HG03097 (cell line): Measurements from ENCODE around the gene MTFR1L.
"Not testable (repeated sequence)": the region's sequence is repeated elsewhere in the genome, so short reads cannot be mapped to it uniquely, and the experiment has no call there.

ENCODE experiments used
- ATAC-seq: cut with Tn5 transposase; IDR thresholded peaks from one replicate; pipeline ENCODE4 v1.9.1; 2021; ENCODE audit not compliant: unreplicated experiment, low FRiP score

The MTFR1L gene

DNA sequence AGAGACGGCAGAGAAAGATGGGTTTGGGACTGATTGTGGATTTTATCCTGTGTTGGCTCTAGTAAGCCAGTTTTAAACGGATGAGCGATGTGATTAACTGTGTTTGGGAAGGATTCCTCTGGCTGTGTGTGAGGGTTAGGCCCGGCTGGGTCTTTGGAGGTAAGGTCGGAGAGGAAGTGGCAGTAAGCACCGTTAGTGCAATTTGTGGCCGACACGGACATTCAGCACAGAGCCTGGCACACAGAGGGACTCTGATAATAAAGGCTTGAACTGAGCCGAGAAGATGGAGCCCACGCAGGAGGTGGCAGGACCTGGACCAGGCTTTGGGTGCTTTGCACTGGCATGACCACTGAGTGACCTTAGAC is 1.3 kb downstream of the MTFR1L start:
- ATAC-seq = no peak

DNA sequence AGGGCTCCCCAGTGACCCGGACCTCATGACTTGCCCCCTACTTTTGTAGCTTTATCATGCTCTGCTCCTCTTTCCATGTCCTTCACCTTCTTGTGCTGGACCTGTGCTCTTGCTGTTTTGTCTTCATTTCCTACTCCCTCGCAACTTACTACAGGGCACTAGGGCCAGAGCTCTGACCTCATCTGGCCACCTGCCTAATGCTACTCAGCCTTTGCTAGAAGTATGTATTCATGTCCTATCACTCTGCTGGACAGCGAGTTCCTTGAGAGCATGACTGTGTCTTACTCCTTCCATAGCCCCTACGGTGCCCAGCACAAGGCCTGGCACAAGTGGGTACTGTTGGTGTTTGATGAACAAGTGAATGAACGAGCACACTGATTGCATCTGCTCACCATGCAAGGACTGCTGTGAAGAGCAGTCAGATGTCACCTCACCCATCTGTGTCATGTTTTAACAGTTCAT is 1.9 kb downstream of the MTFR1L start:
- no peak for ATAC-seq

DNA sequence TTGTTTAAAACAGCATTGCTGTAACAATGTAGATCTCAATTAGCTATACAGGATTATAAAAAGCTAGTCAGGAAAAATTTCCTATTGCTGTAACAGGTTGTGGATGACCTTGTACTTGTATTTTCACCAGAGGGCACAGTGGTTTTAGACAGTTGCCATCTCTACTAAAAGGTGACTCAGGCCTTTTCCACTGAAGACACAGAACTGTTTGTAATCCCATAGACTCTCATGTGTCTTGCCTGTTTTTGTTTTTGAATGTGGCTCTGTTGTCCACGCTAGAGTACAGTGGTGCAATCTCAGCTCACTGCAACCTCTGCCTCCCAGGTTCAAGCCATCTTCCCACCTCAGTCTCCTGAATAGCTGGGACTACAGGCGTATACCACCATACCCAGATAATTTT is 5.9 kb downstream of the MTFR1L start:
- no peak for ATAC-seq

GRCh38 chr1:25826571-25826970 is 6.8 kb downstream of the MTFR1L start:
- ATAC-seq = no peak

- ATAC-seq = no peak
Observed at GRCh38 chr1:25828491-25828890, 8.7 kb downstream of the MTFR1L start.

DNA sequence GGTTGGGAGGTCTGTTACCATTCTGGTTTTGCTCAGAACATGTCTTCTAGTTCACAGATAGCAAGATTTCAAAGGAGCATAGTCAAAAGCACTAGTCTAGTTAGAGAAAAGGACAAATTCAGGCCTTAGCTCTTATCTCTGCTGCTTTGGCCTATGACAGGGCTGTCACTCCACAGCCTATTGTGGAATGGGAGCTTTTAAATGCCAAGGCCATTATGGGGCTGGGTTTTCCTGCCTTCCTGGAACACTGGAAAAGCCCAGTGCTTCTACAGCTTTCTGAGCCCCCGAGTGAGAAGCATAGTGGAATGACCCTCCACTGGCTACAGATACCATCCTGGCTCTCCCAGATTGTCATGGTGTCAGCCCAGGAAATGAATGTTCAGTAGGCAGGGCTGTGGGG is 9.3 kb downstream of the MTFR1L start:
- no peak for ATAC-seq

GRCh38 chr1:25831569-25832196 is 11.9 kb downstream of the MTFR1L start:
- ATAC-seq = no peak

GRCh38 chr1:25832336-25833037 is 12.7 kb downstream of the MTFR1L start:
- ATAC-seq = no peak

DNA sequence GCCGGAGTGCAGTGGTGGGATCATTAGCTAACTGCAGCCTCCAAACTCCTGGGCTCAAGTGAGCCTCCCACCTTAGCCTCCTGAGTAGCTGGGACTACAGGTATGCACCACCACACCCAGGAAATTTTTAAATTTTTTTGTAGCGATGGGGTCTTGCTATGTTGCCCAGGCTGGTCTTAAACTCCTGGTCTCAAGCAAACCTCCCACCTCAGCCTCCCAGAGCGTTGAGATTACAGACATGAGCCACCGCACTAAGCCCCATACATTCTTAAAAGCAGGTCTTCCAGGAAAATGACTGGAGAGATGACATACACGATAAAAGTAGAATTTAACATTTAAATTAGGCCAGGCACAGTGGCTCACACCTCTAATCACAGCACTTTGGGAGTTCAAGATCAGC is 13.4 kb downstream of the MTFR1L start:
- ATAC-seq = no peak

- ATAC-seq = no peak
Observed at GRCh38 chr1:25834894-25835293, 15.1 kb downstream of the MTFR1L start.

GRCh38 chr1:25836695-25837094 is 16.9 kb downstream of the MTFR1L start:
- ATAC-seq = no peak

- no peak for ATAC-seq
Observed at GRCh38 chr1:25837262-25837875, 17.6 kb downstream of the MTFR1L start.

- not testable (repeated sequence) for ATAC-seq
Observed at GRCh38 chr1:25839808-25840207, 20.1 kb downstream of the MTFR1L start.

DNA sequence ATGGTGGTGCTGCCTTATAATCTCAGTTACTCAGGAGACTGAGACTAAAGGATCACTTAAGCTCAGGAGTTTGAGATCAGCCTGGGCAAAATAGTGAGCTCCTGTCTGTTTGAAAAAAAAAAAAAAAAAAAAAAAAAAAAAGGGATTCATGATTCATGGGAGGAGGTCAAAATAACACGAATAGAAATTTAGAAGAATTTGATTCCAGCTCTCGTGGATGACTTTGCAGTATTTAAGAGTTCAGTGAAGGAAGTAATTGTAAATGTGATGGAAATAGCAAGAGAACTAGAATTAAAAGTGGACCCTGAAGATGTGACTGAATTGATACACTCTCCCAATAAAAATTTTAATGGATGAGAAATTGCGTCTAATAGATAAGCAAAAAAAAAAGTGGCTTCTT is 23.7 kb downstream of the MTFR1L start:
- no peak for ATAC-seq

DNA sequence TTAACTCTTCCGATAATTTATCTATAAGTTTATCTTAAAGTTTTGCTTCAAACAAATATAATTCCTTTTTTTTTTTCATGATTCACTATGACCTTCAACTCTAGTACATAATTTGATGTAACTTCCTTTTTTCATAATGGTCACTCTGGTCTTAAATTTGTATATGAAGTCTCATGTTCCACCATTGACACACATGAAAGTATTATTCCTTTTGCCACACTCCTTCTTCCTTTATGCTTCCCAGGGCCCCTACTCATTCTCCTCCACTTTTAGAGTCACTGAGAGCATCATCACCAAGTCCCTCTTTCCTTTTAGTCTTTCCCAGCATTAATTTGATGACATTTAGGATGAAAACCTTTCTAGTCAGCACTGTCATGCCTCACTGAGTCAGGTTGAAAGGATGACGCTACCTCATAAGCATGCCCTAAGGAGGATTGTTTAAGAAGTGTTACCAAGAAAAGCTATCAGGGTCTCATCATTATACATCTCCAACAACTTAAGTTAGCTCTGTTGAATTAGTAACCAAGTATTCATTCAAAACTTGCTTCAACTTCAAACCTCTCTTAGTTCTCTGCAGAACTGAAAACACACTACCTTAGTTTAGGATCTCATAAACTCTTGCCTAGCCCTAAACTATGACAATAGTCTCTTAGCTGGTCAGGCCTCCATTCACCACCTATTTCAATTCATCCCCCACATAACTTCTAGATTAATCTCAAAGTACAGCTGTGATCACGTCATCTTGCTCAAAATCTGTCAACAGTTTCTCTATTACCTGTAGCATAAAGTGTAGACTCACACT is 25.0 kb downstream of the MTFR1L start:
- ATAC-seq = no peak

DNA sequence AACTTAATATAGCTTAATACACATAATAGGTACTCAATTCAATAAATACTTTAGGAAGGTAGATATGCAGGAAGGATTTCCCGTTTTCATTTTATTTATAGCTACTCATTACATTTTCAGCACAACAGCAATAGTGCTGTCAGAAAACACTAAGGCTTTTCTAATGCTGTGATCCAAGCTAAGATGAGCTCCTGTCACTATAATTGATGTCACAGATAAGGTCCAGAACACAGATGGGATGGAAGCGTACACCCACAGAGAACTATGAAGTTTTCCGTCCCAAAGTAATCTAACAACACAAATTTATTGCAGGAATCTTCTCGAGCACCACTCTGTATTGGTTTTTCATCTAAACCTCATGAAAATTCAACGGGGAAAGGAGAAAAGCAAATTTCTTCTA is 25.9 kb downstream of the MTFR1L start:
- ATAC-seq = no peak

DNA sequence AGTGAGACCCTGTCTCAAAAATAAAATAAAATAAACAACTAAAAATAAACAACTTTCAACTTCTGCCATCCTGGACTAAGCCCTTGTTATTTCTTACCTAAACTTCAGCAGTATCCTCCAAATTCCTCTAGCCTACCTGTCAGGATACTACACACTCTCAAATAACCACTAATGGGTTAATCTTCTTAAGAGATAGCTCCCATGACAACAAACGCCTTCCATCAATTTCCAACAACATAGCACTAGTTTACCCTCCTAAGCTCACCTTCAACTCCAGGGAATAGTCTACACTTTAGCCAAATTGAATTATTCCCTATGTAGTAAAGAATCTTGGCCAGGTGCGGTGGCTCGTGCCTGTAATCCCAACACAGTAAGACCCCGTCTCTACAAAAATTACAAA is 28.2 kb downstream of the MTFR1L start:
- ATAC-seq = no peak

DNA sequence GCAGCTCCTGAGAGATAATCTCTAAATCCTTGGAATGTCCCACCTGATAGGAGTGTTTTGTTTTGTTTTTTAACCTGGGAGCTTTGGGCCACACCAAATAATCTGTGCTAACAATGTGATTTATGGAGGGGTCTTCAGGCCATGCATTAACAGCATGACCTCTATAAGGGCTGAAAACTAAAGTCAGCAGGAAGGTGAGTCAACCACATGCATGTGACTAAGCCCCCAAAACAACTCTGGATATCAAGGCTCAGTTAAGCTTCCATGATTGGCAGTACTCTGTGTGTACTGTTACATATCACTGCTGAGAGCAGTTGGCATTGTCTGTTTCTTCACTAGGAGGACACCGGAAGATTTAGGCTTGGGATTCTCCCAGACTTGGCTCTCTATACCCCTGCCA is 28.8 kb downstream of the MTFR1L start:
- ATAC-seq = no peak

DNA sequence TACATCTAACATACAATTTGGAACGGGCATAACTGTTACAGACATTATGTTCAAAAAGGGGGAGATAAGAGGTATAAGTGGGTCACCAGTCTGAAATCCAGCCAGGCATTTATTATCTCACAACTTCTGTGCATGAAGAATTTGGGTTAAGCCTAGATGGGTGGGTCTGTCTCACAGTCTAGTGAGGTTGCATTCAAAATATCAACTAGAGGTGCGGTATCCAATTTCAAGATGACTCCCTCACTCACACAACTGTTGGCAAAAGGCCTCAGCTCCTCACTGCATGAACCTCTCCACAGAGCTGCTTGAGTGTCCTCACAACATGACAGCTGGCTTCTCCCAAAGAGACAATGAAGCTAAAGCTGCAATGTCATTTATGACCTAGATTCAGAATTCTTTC is 34.8 kb downstream of the MTFR1L start:
- no peak for ATAC-seq

DNA sequence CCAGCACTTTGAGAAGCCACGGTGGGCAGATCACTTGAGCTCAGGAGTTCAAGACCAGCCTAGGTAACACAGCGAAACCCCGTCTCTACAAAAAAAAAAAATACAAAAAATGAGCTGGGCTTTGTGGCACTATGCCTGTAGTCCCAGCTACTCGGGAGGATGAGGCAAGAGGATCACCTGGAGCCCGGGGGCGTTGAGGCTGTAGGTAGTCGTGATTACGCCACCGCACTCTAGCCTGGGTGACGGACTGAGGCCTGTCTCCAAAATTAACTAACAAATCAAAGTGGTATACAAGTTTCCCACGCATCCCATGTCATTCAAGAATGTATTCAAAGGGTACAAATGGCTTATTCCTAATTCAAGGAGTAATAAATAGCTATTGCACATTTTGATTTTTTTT is 37.1 kb downstream of the MTFR1L start:
- ATAC-seq = no peak

DNA sequence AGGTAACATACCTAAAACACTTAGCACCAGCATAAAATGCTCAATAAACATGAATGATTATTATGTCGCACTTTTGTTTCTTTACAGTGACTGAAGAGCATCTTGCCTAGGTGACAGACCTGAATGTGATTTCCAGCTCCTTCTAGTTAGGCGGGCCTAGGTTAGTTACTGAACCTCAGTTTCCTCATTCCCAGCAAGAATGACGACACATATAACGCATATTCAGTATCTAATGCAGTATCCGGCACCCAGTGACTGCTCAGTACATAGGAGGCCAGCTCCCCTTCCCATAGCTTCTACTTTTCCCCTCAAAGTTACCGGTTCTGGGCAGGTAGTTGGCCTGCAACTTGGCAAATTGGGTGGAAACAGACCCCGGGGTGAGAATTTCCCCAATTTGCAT is 38.7 kb downstream of the MTFR1L start:
- ATAC-seq = no peak
